ENCODE measurements around the gene TBRG4. TPM values are rescaled to one million over a fixed set of nuclear protein-coding genes. Genes with fewer than 3 reads are reported as not detected.
A peak's percentile ranks its signal among the peaks of the same experiment; 100 is the strongest.
"Not testable (repeated sequence)": the region's sequence is repeated elsewhere in the genome, so short reads cannot be mapped to it uniquely, and the experiment has no call there.

Gene TBRG4
- total and polyA plus RNA-seq, 7 experiments from 2014 or later = 55.1 to 143 (median 105) TPM

DNA sequence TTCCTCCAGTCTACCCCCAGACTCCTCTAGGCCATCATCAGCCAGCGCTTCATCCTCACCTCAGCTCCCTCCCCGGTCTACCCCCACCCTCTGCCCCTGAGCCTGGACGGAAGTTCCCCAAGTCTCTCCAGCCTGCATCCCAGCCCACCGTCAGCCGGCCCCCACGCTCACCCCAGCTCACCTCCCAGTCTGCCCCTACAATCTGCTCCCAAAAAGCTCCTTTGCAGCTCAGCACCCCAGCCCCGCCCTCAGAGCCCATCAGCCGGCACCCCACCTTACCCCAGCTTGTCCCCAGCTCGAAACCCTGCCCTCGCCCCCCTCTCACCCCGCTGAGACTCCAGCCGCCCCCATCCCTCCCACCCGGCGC lies 45.8 kb upstream of the TBRG4 start:
- Mint-ChIP-seq H3K27ac (no peak overlapping the region), H3K27me3 (peaks cover 20 to 39% (median 27%) of the 10 kb centered on the region in 5 donors), H3K36me3 (peaks cover 0 to 6% (median 0%) of the 10 kb centered on the region in 5 donors), H3K9me3 (no peaks in the 10 kb centered on the region), H3K4me3 (peak overlapping the region in 5 of 10 donors; percentile 1 to 73 (median 40)), H3K4me1 (peaks cover 0 to 16% (median 8%) of the 10 kb centered on the region in 7 donors)
- ATAC-seq (no peak), DNase-seq (no peak)
- H3K36me3 ChIP-seq (ENCODE audit: control insufficient read depth in 2 of 3, insufficient read depth in 3 of 3, low read length in 3 of 3) = no peaks in the 10 kb centered on the region
- ChIA-PET POLR2A (no interaction called here), CTCF (no interaction called here)
- no peaks in the 10 kb centered on the region for H3K27me3 ChIP-seq (ENCODE audit: control insufficient read depth in 2 of 2, insufficient read depth in 2 of 2, low read length in 2 of 2)
- H3K9me3 ChIP-seq (ENCODE audit: control insufficient read depth in 2 of 3, low read length in 3 of 3) = no peaks in the 10 kb centered on the region
- intact Hi-C loops (cut with micrococcal nuclease) = no loop called here
- H3K4me3 ChIP-seq (ENCODE audit: low read length) = no peak overlapping the region
- no peaks in the 10 kb centered on the region for H3K4me1 ChIP-seq (ENCODE audit: control insufficient read depth in 2 of 2, insufficient read depth in 2 of 2, low read length in 2 of 2)
- H3K27ac ChIP-seq (ENCODE audit: low read depth, low read length) = no peak overlapping the region

DNA sequence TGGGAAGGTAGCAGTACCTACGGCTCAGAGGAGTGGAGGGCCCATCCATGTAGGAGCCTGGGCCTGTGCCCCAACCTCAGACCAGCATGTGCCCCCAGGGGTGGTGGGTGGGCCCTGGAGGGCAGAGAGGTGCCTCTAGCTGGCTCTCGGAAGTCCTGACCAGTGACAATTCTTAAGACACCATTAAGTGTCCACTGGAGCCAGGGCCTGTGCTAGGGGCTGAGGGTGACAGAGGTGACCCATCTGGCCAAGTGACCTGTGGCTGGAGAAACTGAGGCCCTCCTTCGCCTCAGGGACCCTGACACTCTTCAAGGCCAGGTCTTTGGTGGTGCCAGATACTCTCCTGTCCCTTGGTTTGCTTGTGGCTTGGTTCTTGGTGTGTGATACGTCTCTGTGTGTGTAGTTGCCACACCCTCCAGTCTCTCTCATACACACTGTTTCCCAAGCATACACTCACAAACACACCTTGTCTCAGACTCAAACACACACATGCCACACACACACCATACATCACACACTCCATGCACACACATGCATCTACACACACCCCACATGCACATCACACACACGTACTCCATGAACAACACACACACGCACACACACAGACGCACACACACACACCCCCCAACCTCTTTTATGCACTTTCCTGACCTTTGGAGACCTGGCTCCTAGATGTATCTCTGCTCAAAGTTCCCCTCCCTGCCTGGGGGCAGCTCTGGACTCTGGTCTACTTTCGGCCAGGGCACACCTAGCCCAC lies 45.2 kb upstream of the TBRG4 start:
- intact Hi-C loops (cut with micrococcal nuclease) = no loop called here
- no peak for DNase-seq
- H3K4me1 ChIP-seq (ENCODE audit: control insufficient read depth in 2 of 2, insufficient read depth in 2 of 2, low read length in 2 of 2) = no peaks in the 10 kb centered on the region
- peaks cover 0 to 6% (median 0%) of the 10 kb centered on the region in 5 donors for H3K36me3 Mint-ChIP-seq
- H3K9me3 ChIP-seq (ENCODE audit: control insufficient read depth in 2 of 3, low read length in 3 of 3) = no peaks in the 10 kb centered on the region
- no peak overlapping the region for H3K4me3 ChIP-seq (ENCODE audit: low read length)
- no peaks in the 10 kb centered on the region for H3K9me3 Mint-ChIP-seq
- H3K27me3 Mint-ChIP-seq = peaks cover 20 to 39% (median 27%) of the 10 kb centered on the region in 5 donors
- peaks cover 0 to 16% (median 8%) of the 10 kb centered on the region in 7 donors for H3K4me1 Mint-ChIP-seq
- no peaks in the 10 kb centered on the region for H3K27me3 ChIP-seq (ENCODE audit: control insufficient read depth in 2 of 2, insufficient read depth in 2 of 2, low read length in 2 of 2)
- ChIA-PET POLR2A (no interaction called here), CTCF (interaction anchor here (0.7 kb wide), 1 partner anchor 103 kb away, joined by 3 read pairs; no protein-coding TSS in a partner anchor)
- peak overlapping the region in 5 of 10 donors; percentile 1 to 73 (median 40) for H3K4me3 Mint-ChIP-seq
- no peak for ATAC-seq
- peak overlapping the region in 1 of 9 donors; percentile 10 for H3K27ac Mint-ChIP-seq
- H3K27ac ChIP-seq (ENCODE audit: low read depth, low read length) = no peak overlapping the region
- no peaks in the 10 kb centered on the region for H3K36me3 ChIP-seq (ENCODE audit: control insufficient read depth in 2 of 3, insufficient read depth in 3 of 3, low read length in 3 of 3)

DNA sequence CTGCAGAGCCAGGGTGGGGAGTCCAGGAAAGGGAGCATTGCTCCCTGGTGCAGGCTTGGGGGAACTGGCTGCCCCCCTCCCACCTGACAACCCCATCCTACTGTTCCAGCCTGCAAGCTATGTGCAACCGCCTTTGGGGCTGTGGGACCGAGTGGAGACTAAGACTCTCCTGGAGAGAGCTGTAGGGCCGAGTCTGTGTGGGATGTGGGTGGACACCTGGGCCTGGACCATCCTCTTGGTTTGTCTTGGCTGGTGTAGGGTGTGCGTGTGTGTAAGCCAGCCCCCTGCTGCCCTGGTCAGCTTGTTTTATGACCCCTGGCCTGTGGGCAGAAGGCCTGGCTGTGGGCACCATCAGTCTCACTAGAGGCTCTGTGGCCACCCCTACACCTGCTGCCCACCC lies 44.4 kb upstream of the TBRG4 start:
- Histone ChIP-seq H3K4me3 (ENCODE audit: low read length) (no peak overlapping the region), H3K27ac (ENCODE audit: low read depth, low read length) (no peak overlapping the region), H3K9me3 (ENCODE audit: control insufficient read depth in 2 of 3, low read length in 3 of 3) (no peaks in the 10 kb centered on the region), H3K36me3 (ENCODE audit: control insufficient read depth in 2 of 3, insufficient read depth in 3 of 3, low read length in 3 of 3) (no peaks in the 10 kb centered on the region), H3K27me3 (ENCODE audit: control insufficient read depth in 2 of 2, insufficient read depth in 2 of 2, low read length in 2 of 2) (no peaks in the 10 kb centered on the region), H3K4me1 (ENCODE audit: control insufficient read depth in 2 of 2, insufficient read depth in 2 of 2, low read length in 2 of 2) (no peaks in the 10 kb centered on the region)
- ChIA-PET CTCF (interaction anchor here (0.7 kb wide), 1 partner anchor 103 kb away, joined by 3 read pairs; no protein-coding TSS in a partner anchor), POLR2A (no interaction called here)
- Mint-ChIP-seq H3K9me3 (no peaks in the 10 kb centered on the region), H3K27me3 (peaks cover 21 to 37% (median 27%) of the 10 kb centered on the region in 5 donors), H3K4me1 (peaks cover 0 to 11% (median 6%) of the 10 kb centered on the region in 7 donors), H3K36me3 (peaks cover 0 to 6% (median 0%) of the 10 kb centered on the region in 5 donors), H3K27ac (no peak overlapping the region), H3K4me3 (no peak overlapping the region)
- no peak for DNase-seq
- intact Hi-C loops (cut with micrococcal nuclease) = no loop called here
- no peak for ATAC-seq

DNA sequence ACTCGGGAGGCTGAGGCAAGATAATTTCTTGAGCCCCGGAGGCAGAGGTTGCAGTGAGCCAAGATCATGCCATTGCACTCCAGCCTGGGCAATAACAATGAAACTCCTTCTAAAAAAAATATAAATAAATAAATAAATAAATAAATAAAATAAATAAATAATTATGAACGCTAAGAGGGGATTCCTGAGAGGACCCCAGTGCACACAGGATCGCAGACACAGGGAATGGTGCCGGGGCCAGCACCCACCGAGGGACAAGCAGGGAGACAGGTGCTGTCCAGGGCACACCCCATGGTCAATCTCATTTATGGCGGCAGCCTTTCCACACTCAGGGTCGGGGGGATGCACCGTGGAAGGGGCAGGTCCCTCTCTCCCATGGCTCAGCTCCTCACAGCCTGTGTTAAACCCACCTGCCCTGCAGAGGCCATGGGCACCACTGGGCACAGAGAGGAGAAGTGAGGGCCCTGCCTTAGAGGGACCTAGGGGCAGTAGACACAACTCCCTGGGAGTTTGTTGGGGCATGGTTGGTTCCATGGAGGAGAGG lies 43.9 kb upstream of the TBRG4 start:
- no peak overlapping the region for H3K27ac Mint-ChIP-seq
- H3K4me3 Mint-ChIP-seq = no peak overlapping the region
- intact Hi-C loops (cut with micrococcal nuclease) = no loop called here
- Histone ChIP-seq H3K9me3 (ENCODE audit: control insufficient read depth in 2 of 3, low read length in 3 of 3) (no peaks in the 10 kb centered on the region), H3K27ac (ENCODE audit: low read depth, low read length) (no peak overlapping the region), H3K4me3 (ENCODE audit: low read length) (no peak overlapping the region), H3K27me3 (ENCODE audit: control insufficient read depth in 2 of 2, insufficient read depth in 2 of 2, low read length in 2 of 2) (no peaks in the 10 kb centered on the region), H3K36me3 (ENCODE audit: control insufficient read depth in 2 of 3, insufficient read depth in 3 of 3, low read length in 3 of 3) (no peaks in the 10 kb centered on the region), H3K4me1 (ENCODE audit: control insufficient read depth in 2 of 2, insufficient read depth in 2 of 2, low read length in 2 of 2) (no peaks in the 10 kb centered on the region)
- DNase-seq (no peak), ATAC-seq (no peak)
- ChIA-PET POLR2A (no interaction called here), CTCF (no interaction called here)
- H3K36me3 Mint-ChIP-seq = peaks cover 0 to 6% (median 0%) of the 10 kb centered on the region in 5 donors
- peaks cover 21 to 36% (median 27%) of the 10 kb centered on the region in 5 donors for H3K27me3 Mint-ChIP-seq
- H3K9me3 Mint-ChIP-seq = no peaks in the 10 kb centered on the region
- peaks cover 0 to 11% (median 5%) of the 10 kb centered on the region in 7 donors for H3K4me1 Mint-ChIP-seq

DNA sequence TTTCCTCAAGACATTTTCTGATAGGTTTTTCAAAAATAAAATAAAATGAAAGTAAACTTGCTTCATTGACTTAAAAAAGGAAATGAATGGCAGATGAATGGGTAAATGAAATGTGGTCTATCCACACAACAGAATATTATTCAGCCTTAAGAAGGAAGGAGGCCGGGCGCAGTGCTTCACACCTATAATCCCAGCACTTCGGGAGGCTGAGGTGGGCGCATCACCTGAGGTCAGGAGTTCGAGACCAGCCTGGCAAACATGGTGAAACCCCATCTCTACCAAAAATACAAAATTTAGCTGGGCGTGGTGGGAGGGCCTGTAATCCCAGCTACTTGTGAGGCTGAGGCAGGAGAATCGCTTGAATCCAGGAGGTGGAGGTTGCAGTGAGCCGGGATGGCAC lies 42.4 kb upstream of the TBRG4 start:
- H3K4me3 ChIP-seq (ENCODE audit: low read length); H3K27me3 ChIP-seq (ENCODE audit: control insufficient read depth in 2 of 2, insufficient read depth in 2 of 2, low read length in 2 of 2); H3K9me3 Mint-ChIP-seq; ATAC-seq; H3K9me3 ChIP-seq (ENCODE audit: control insufficient read depth in 2 of 3, low read length in 3 of 3); H3K27ac Mint-ChIP-seq; CTCF ChIA-PET; H3K36me3 Mint-ChIP-seq; H3K4me3 Mint-ChIP-seq; H3K27ac ChIP-seq (ENCODE audit: low read depth, low read length); H3K36me3 ChIP-seq (ENCODE audit: control insufficient read depth in 2 of 3, insufficient read depth in 3 of 3, low read length in 3 of 3); DNase-seq; POLR2A ChIA-PET; H3K4me1 ChIP-seq (ENCODE audit: control insufficient read depth in 2 of 2, insufficient read depth in 2 of 2, low read length in 2 of 2): not testable (repeated sequence)
- H3K4me1 Mint-ChIP-seq = peaks cover 0 to 11% (median 3%) of the 10 kb centered on the region in 7 donors
- H3K27me3 Mint-ChIP-seq = peaks cover 16 to 32% (median 23%) of the 10 kb centered on the region in 5 donors
- intact Hi-C loops (cut with micrococcal nuclease) = loop anchor here in 1 of 2 donors (1.0 kb wide), 1 partner anchor 106 kb away; no protein-coding TSS in a partner anchor

DNA sequence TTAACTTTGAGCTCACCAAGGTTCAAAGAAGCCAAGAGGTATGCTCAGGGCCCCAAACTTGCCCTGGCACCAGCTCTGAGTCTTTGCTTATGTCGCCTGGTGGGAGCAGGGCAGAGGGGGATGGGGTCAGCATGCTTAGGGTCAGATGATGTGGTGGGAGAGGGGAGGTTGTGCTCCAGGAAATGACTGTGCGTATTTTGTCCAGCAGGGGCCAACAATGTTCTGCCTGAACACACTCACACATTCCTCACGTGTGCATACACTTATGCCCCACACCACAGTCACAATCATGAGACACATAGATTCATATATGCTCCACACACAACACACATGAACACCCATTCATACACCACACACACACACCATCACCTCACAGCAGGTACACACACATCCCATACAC lies 41.7 kb upstream of the TBRG4 start:
- intact Hi-C loops (cut with micrococcal nuclease) = no loop called here
- Mint-ChIP-seq H3K27me3 (peaks cover 9 to 30% (median 22%) of the 10 kb centered on the region in 5 donors), H3K4me1 (peaks cover 0 to 7% (median 3%) of the 10 kb centered on the region in 7 donors), H3K4me3 (no peak overlapping the region), H3K36me3 (peaks cover 0 to 1% (median 0%) of the 10 kb centered on the region in 5 donors), H3K9me3 (no peaks in the 10 kb centered on the region), H3K27ac (no peak overlapping the region)
- Histone ChIP-seq H3K36me3 (ENCODE audit: control insufficient read depth in 2 of 3, insufficient read depth in 3 of 3, low read length in 3 of 3) (no peaks in the 10 kb centered on the region), H3K9me3 (ENCODE audit: control insufficient read depth in 2 of 3, low read length in 3 of 3) (no peaks in the 10 kb centered on the region), H3K27ac (ENCODE audit: low read depth, low read length) (no peak overlapping the region), H3K4me1 (ENCODE audit: control insufficient read depth in 2 of 2, insufficient read depth in 2 of 2, low read length in 2 of 2) (no peaks in the 10 kb centered on the region), H3K27me3 (ENCODE audit: control insufficient read depth in 2 of 2, insufficient read depth in 2 of 2, low read length in 2 of 2) (no peaks in the 10 kb centered on the region), H3K4me3 (ENCODE audit: low read length) (no peak overlapping the region)
- ATAC-seq (no peak), DNase-seq (no peak)
- ChIA-PET CTCF (interaction anchor here (1.7 kb wide), 1 partner anchor 108 kb away, joined by 7 read pairs; no protein-coding TSS in a partner anchor), POLR2A (no interaction called here)

All from naive thymus-derived CD4-positive, alpha-beta T cell (primary cell).